Mesenchymal stem cell (in vitro differentiated cells and primary cell): ENCODE results near the gene HIPK2.
A peak's percentile ranks its signal among the peaks of the same experiment; 100 is the strongest.
"Not testable (repeated sequence)": the region's sequence is repeated elsewhere in the genome, so short reads cannot be mapped to it uniquely, and the experiment has no call there.

ENCODE experiments used
- DNase-seq: peaks from one replicate; pipeline ENCODE4 v3.0.0-alpha.2; 2013
- H2AFZ ChIP-seq: one replicate; pipeline ENCODE4 v1.6.1; 2013; ENCODE audit warnings: low read depth, mild to moderate bottlenecking, control low read depth, inconsistent platforms, low read length, moderate library complexity
- H2AK5ac ChIP-seq: 2 replicates; pipeline ENCODE4 v1.6.1; 2013; ENCODE audit warnings: low read length, moderate library complexity, mild to moderate bottlenecking, inconsistent platforms; ENCODE audit not compliant: severe bottlenecking
- H2BK120ac ChIP-seq: one replicate; pipeline ENCODE4 v1.6.1; 2013; ENCODE audit warnings: low read depth, mild to moderate bottlenecking, inconsistent platforms, low read length, moderate library complexity
- H2BK12ac ChIP-seq, 2 experiments: one replicate each; pipeline ENCODE4 v1.6.1; 2013; ENCODE audit warnings: inconsistent platforms in 2 of 2, low read length in 2 of 2, mild to moderate bottlenecking in 2 of 2, moderate library complexity in 2 of 2, control low read depth in 1 of 2
- H2BK15ac ChIP-seq: one replicate; pipeline ENCODE4 v1.6.1; 2013; ENCODE audit warnings: mild to moderate bottlenecking, low read depth, inconsistent platforms; ENCODE audit not compliant: poor library complexity, severe bottlenecking
- H2BK5ac ChIP-seq: 2 replicates; pipeline ENCODE4 v1.6.1; 2013; ENCODE audit warnings: low read depth, mild to moderate bottlenecking, low read length, control low read depth, inconsistent platforms; ENCODE audit not compliant: poor library complexity, severe bottlenecking
- H3K14ac ChIP-seq, 2 experiments: one replicate each; pipeline ENCODE4 v1.6.1; 2013; ENCODE audit warnings: inconsistent platforms in 2 of 2, low read length in 2 of 2, control low read depth in 1 of 2, mild to moderate bottlenecking in 1 of 2, moderate library complexity in 1 of 2
- H3K18ac ChIP-seq, 2 experiments: one replicate each; pipeline ENCODE4 v1.6.1; 2013; ENCODE audit warnings: inconsistent platforms in 2 of 2, low read length in 2 of 2, control low read depth in 1 of 2, low read depth in 1 of 2, mild to moderate bottlenecking in 1 of 2
- H3K23ac ChIP-seq, 2 experiments: one replicate each; pipeline ENCODE4 v1.6.1; 2013; ENCODE audit warnings: inconsistent platforms in 2 of 2, low read length in 2 of 2, mild to moderate bottlenecking in 2 of 2, moderate library complexity in 2 of 2, control low read depth in 1 of 2
- H3K27ac ChIP-seq: 2 replicates; pipeline ENCODE4 v1.5.1; 2013; ENCODE audit warnings: mild to moderate bottlenecking, moderate library complexity, low read length, control low read depth, inconsistent platforms; ENCODE audit not compliant: poor library complexity, severe bottlenecking
- H3K27me3 ChIP-seq, 2 experiments: 2 replicates each; pipeline versions ENCODE4 v1.6.1 to v1.7.0; 2013; ENCODE audit warnings: low read length in 2 of 2, mild to moderate bottlenecking in 2 of 2, moderate library complexity in 2 of 2, control low read depth in 1 of 2, inconsistent platforms in 1 of 2; ENCODE audit not compliant: control insufficient read depth in 1 of 2, insufficient read depth in 1 of 2
- H3K36me3 ChIP-seq, 2 experiments: 2 replicates each; pipeline versions ENCODE4 v1.6.1 to v1.7.0; 2013; ENCODE audit warnings: low read length in 2 of 2, control low read depth in 1 of 2, inconsistent platforms in 1 of 2, low read depth in 1 of 2, mild to moderate bottlenecking in 1 of 2; ENCODE audit not compliant: insufficient read depth in 2 of 2, control insufficient read depth in 1 of 2
- H3K4ac ChIP-seq, 2 experiments: one replicate each; pipeline ENCODE4 v1.6.1; 2013; ENCODE audit warnings: inconsistent platforms in 2 of 2, low read length in 2 of 2, mild to moderate bottlenecking in 2 of 2, moderate library complexity in 2 of 2, control low read depth in 1 of 2, low read depth in 1 of 2
- H3K4me1 ChIP-seq: 2 replicates; pipeline ENCODE4 v1.6.1; 2013; ENCODE audit warnings: low read depth, low read length, control low read depth; ENCODE audit not compliant: control insufficient read depth, insufficient read depth
- H3K4me2 ChIP-seq: 2 replicates; pipeline ENCODE4 v1.6.1; 2013; ENCODE audit warnings: low read length, mild to moderate bottlenecking, inconsistent platforms; ENCODE audit not compliant: poor library complexity, severe bottlenecking
- H3K4me3 ChIP-seq, 2 experiments: 2 replicates each; pipeline versions ENCODE4 v1.5.1 to v1.7.0; 2013; ENCODE audit warnings: low read length in 2 of 2, mild to moderate bottlenecking in 2 of 2, control low read depth in 1 of 2, low read depth in 1 of 2; ENCODE audit not compliant: insufficient read depth in 1 of 2
- H3K79me1 ChIP-seq: replicated peaks from 2 replicates; pipeline ENCODE4 v1.6.1; 2013; ENCODE audit warnings: mild to moderate bottlenecking, control low read depth, low read length, inconsistent platforms; ENCODE audit not compliant: poor library complexity, severe bottlenecking
- H3K9ac ChIP-seq: 2 replicates; pipeline ENCODE4 v1.7.0; 2013; ENCODE audit warnings: mild to moderate bottlenecking, low read length, moderate library complexity
- H3K9me3 ChIP-seq: 2 replicates; pipeline ENCODE4 v1.7.0; 2013; ENCODE audit warnings: mild to moderate bottlenecking, low read length; ENCODE audit not compliant: control insufficient read depth
- H4K8ac ChIP-seq: one replicate; pipeline ENCODE4 v1.6.1; 2013; ENCODE audit warnings: inconsistent platforms, mild to moderate bottlenecking, low read length, moderate library complexity
- H4K91ac ChIP-seq: one replicate; pipeline ENCODE4 v1.6.1; 2013; ENCODE audit warnings: mild to moderate bottlenecking, low read length, inconsistent platforms
- WGBS: methylation state at CpG from one replicate; pipeline ENCODE4 v1.1.7; 2013; ENCODE audit warnings: mixed read lengths; 5-methylcytosine and 5-hydroxymethylcytosine counted together

The HIPK2 gene

DNA sequence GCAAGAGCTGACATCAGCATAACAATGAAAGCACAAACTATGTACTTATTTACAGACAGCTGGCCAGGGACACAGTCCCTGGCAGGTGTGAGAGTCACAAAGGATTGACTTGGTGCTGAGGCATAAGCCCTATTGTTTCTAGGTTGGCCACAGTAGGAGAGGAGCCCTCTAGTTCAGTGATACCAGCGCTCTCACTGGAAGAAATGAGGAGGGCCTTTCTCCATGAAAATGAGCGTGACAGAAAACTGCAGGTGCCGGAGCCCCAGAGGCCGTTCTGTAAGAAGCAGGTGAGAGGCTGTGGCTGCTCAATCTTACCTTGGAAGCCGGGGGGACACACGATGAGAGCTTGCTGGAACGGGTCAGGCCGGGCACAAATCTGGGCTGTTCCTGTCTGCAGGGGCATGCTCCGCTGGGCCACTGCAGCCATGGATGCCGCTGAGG lies 163.8 kb downstream of the HIPK2 start:
- Histone ChIP-seq H3K4me1 (no peaks in the 10 kb centered on the region), H3K4me3 (no peak overlapping the region), H2BK5ac (no peak overlapping the region), H2AFZ (no peak overlapping the region), H3K14ac (no peak overlapping the region), H3K27me3 (no peaks in the 10 kb centered on the region), H3K36me3 (peaks cover 44 to 97% of the 10 kb centered on the region in 2 experiments), H2BK12ac (no peak overlapping the region), H3K18ac (no peak overlapping the region), H3K27ac (no peak overlapping the region), H3K9me3 (no peaks in the 10 kb centered on the region), H3K4ac (no peak overlapping the region), H3K79me1 (peaks cover 33% of the 10 kb centered on the region), H2AK5ac (no peak overlapping the region), H3K9ac (no peak overlapping the region), H4K91ac (no peak overlapping the region), H3K4me2 (no peak overlapping the region), H2BK15ac (no peak overlapping the region), H2BK120ac (no peak overlapping the region), H3K23ac (no peak overlapping the region), H4K8ac (no peak overlapping the region)
- no peak for DNase-seq
- 96% methylated on average over 10 of the region's 10 CpGs for WGBS

DNA sequence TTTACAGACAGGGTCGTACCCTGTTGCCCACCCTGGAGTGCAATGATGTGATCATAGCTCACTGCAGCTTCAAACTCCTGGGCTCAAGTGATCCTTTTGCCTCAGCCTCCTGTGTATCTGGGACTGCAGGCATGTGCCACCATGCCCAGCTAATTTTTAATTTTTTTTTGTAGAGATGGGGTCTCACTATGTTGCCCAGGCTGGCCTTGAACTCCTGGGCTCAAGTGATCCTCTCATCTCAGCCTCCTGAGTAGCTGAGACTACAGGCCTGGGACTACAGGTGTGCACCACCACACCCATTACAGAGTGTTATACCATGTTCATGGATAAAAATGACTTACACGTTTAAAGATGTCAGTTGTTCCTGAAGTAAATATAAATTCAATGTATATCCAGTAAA lies 166.2 kb downstream of the HIPK2 start:
- H3K27me3 ChIP-seq, H3K27ac ChIP-seq, H4K91ac ChIP-seq, H3K4me3 ChIP-seq, H2AK5ac ChIP-seq, H3K9ac ChIP-seq, H2BK12ac ChIP-seq, H3K4me1 ChIP-seq, H2BK15ac ChIP-seq, H3K14ac ChIP-seq, H3K18ac ChIP-seq, H2BK120ac ChIP-seq, H3K23ac ChIP-seq, H3K9me3 ChIP-seq, DNase-seq, H4K8ac ChIP-seq, H3K4ac ChIP-seq, H2BK5ac ChIP-seq, H2AFZ ChIP-seq, H3K4me2 ChIP-seq: not testable (repeated sequence)
- WGBS = 95% methylated on average over 1 of the region's 2 CpGs
- peaks cover 26% of the 10 kb centered on the region for H3K79me1 ChIP-seq
- H3K36me3 ChIP-seq = peaks cover 35 to 87% of the 10 kb centered on the region in 2 experiments

GRCh38 chr7:139610595-139610994 lies 167.2 kb downstream of the HIPK2 start:
- Histone ChIP-seq H3K4me3 (no peak overlapping the region), H3K14ac (no peak overlapping the region), H2BK15ac (no peak overlapping the region), H3K79me1 (peaks cover 23% of the 10 kb centered on the region), H3K9ac (no peak overlapping the region), H4K8ac (no peak overlapping the region), H3K4me1 (no peaks in the 10 kb centered on the region), H3K27ac (no peak overlapping the region), H2BK120ac (no peak overlapping the region), H2BK5ac (no peak overlapping the region), H2BK12ac (no peak overlapping the region), H3K9me3 (no peaks in the 10 kb centered on the region), H4K91ac (no peak overlapping the region), H3K4ac (no peak overlapping the region), H2AK5ac (no peak overlapping the region), H3K23ac (no peak overlapping the region), H2AFZ (no peak overlapping the region), H3K18ac (no peak overlapping the region), H3K27me3 (no peaks in the 10 kb centered on the region), H3K36me3 (peaks cover 26 to 86% of the 10 kb centered on the region in 2 experiments), H3K4me2 (no peak overlapping the region)
- WGBS = 94% methylated on average over 5 of the region's 5 CpGs
- DNase-seq = no peak

DNA sequence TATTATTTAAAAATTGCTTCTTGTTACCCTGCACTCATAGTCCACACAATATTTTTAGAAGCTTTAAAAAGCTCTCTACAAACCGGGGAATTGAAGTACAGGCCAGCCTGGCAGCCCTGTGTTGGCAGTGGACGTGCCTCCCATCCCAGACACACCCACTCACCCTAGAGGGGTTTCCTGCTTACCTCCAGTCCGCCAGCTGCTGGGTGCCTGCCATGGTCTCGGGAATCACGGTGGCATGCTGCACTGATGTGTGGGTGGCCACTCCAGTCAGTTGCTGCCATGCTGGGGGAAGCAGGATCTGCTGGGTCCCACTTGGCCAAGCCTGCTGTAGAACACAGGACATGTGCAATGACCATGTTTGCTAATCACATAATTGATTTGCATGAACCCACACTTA lies 173.9 kb downstream of the HIPK2 start:
- Histone ChIP-seq H2AK5ac (no peak overlapping the region), H3K4me3 (no peak overlapping the region), H2BK120ac (no peak overlapping the region), H4K91ac (peak overlapping the region; percentile 23), H3K27me3 (no peaks in the 10 kb centered on the region), H3K4me2 (no peak overlapping the region), H3K27ac (no peak overlapping the region), H2BK12ac (no peak overlapping the region), H3K4ac (no peak overlapping the region), H4K8ac (no peak overlapping the region), H3K9ac (no peak overlapping the region), H3K36me3 (peaks cover 35 to 79% of the 10 kb centered on the region in 2 experiments), H3K9me3 (no peaks in the 10 kb centered on the region), H3K79me1 (peaks cover 25% of the 10 kb centered on the region), H3K14ac (no peak overlapping the region), H3K4me1 (no peaks in the 10 kb centered on the region), H3K18ac (no peak overlapping the region), H2AFZ (no peak overlapping the region), H2BK15ac (no peak overlapping the region), H3K23ac (no peak overlapping the region), H2BK5ac (no peak overlapping the region)
- no peak for DNase-seq
- WGBS = 96% methylated on average over 5 of the region's 5 CpGs
